Measurements from ENCODE around the gene ATRX. TPM values are rescaled to one million over a fixed set of nuclear protein-coding genes. Genes with fewer than 3 reads are reported as not detected.

The ATRX gene
- total and polyA plus RNA-seq, 10 of the 15 experiments (the other 5 are each of a cell fraction or from before 2014, with no cell fraction given) = 19.4 to 73.8 (median 45.2) TPM

GRCh38 chrX:77719388-77719787, 66.6 kb downstream of the ATRX start (continued):
- TF ChIP-seq RELA (IDR thresholded peaks at IDR 0.05; ENCODE audit: borderline replicate concordance, partially characterized antibody) (no peak), FOS (IDR thresholded peaks at IDR 0.05; ENCODE audit: borderline replicate concordance, extremely low read depth, insufficient read length) (no peak), SMAD1 (IDR thresholded peaks at IDR 0.05; ENCODE audit: low read depth, partially characterized antibody) (no peak), CHD1 (IDR thresholded peaks at IDR 0.05; ENCODE audit: low read depth, low read length) (no peak)

GRCh38 chrX:77704881-77705280, 81.1 kb downstream of the ATRX start:
- peaks cover 0 to 2% of the 10 kb centered on the region in 2 experiments; a peak in 1 of 4 replicates for H3K36me3 ChIP-seq (ENCODE audit: control insufficient read depth in 2 of 2, insufficient read depth in 2 of 2, low read length in 1 of 2)
- DNase-seq (ENCODE audit: low read depth, low spot score) (no peak), ATAC-seq (no peak), FAIRE-seq (no peak)
- no peak overlapping the region for H3K9ac ChIP-seq (ENCODE audit: control insufficient read depth, insufficient read depth, low read length)
- H3K27me3 ChIP-seq (replicated peaks in 1 of 2; ENCODE audit: control insufficient read depth in 2 of 2, insufficient read depth in 2 of 2, low read length in 1 of 2) = no peaks in the 10 kb centered on the region
- no peak overlapping the region for H3K4me3 ChIP-seq
- H3K4me1 ChIP-seq (ENCODE audit: control insufficient read depth, insufficient read depth, low read length) = no peaks in the 10 kb centered on the region
- BruUV-seq (replicated peaks) = no TSS peak
- 64% methylated on average over 6 of the region's 6 CpGs for WGBS (ENCODE audit: insufficient coverage, insufficient replicate concordance, low lambda C conversion rate, missing lambda C conversion rate)
- in situ Hi-C loops (cut with MboI) (no loop called here), intact Hi-C loops (cut with micrococcal nuclease; ENCODE audit: unreplicated experiment) (no loop called here)
- ChIA-PET CTCF (no interaction called here), POLR2A (no interaction called here), SMC1A (ENCODE audit: uncharacterized antibody, unreplicated experiment) (no interaction called here), RAD21 (ENCODE audit: unreplicated experiment) (no interaction called here)
- H4K20me1 ChIP-seq (ENCODE audit: control insufficient read depth, insufficient read depth) = no peaks in the 10 kb centered on the region
- H3K4me2 ChIP-seq (ENCODE audit: control insufficient read depth, insufficient read depth) = no peak overlapping the region
- no peak overlapping the region for H3K27ac ChIP-seq (ENCODE audit: control insufficient read depth, insufficient read depth)
- no peak overlapping the region for H2AFZ ChIP-seq (ENCODE audit: control insufficient read depth, low read depth, low read length)
- TF ChIP-seq TCF3 (IDR thresholded peaks at IDR 0.05; ENCODE audit: borderline replicate concordance, insufficient read depth, low read depth, low read length) = no peak
- peaks cover 6% of the 10 kb centered on the region; the same call in 2 of the 3 replicates for H3K9me3 ChIP-seq (replicated peaks; ENCODE audit: control insufficient read depth, insufficient read depth, low read length)
- peaks cover 2% of the 10 kb centered on the region for H3K79me2 ChIP-seq (ENCODE audit: control insufficient read depth, insufficient read depth, low read length)

DNA sequence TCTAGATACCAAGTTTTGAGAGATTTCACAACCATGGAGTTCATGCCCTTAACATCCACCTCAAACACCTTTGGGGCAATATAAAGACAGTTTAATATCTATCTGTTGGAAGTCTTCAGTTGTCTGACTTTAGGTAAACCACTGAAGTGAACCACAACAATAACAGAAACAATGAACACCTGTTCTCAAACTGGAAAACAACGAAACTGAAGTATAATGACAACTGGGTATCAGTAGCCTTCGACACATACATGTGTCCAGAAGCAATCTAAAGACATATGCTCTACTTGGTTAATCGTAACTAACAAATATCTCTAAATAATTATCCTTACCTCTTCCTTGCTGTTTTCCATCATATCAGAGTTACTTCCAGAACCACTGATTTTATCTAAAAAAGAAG, 87.8 kb downstream of the ATRX start:
- 55% methylated on average over 3 of the region's 3 CpGs for WGBS (ENCODE audit: insufficient coverage, insufficient replicate concordance, low lambda C conversion rate, missing lambda C conversion rate)
- intact Hi-C loops (cut with micrococcal nuclease; ENCODE audit: unreplicated experiment) (no loop called here), in situ Hi-C loops (cut with MboI) (no loop called here)
- BruUV-seq (replicated peaks) = no TSS peak
- FAIRE-seq = no peak
- Histone ChIP-seq H3K9ac (ENCODE audit: control insufficient read depth, insufficient read depth, low read length) (no peak overlapping the region), H3K4me3 (no peak overlapping the region), H2AFZ (ENCODE audit: control insufficient read depth, low read depth, low read length) (no peak overlapping the region), H3K4me1 (ENCODE audit: control insufficient read depth, insufficient read depth, low read length) (peaks cover 2% of the 10 kb centered on the region; the same call in 1 of the 2 replicates), H3K36me3 (ENCODE audit: control insufficient read depth in 2 of 2, insufficient read depth in 2 of 2, low read length in 1 of 2) (no peaks in the 10 kb centered on the region; a peak in 1 of 4 replicates), H3K79me2 (ENCODE audit: control insufficient read depth, insufficient read depth, low read length) (no peaks in the 10 kb centered on the region), H4K20me1 (ENCODE audit: control insufficient read depth, insufficient read depth) (no peaks in the 10 kb centered on the region), H3K4me2 (ENCODE audit: control insufficient read depth, insufficient read depth) (no peak overlapping the region), H3K27me3 (replicated peaks in 1 of 2; ENCODE audit: control insufficient read depth in 2 of 2, insufficient read depth in 2 of 2, low read length in 1 of 2) (no peaks in the 10 kb centered on the region), H3K27ac (ENCODE audit: control insufficient read depth, insufficient read depth) (no peak overlapping the region), H3K9me3 (replicated peaks; ENCODE audit: control insufficient read depth, insufficient read depth, low read length) (no peaks in the 10 kb centered on the region; the same call in 2 of the 3 replicates)
- no peak for DNase-seq (ENCODE audit: low read depth, low spot score)
- no peak for ATAC-seq
- TF ChIP-seq, protein P1, sequence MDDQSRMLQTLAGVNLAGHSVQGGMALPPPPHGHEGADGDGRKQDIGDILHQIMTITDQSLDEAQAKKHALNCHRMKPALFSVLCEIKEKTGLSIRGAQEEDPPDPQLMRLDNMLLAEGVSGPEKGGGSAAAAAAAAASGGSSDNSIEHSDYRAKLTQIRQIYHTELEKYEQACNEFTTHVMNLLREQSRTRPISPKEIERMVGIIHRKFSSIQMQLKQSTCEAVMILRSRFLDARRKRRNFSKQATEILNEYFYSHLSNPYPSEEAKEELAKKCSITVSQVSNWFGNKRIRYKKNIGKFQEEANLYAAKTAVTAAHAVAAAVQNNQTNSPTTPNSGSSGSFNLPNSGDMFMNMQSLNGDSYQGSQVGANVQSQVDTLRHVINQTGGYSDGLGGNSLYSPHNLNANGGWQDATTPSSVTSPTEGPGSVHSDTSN (IDR thresholded peaks at IDR 0.05; ENCODE audit: insufficient replicate concordance, low read depth, low read length) = no peak
- no peak for TF ChIP-seq CBFB (IDR thresholded peaks at IDR 0.05; ENCODE audit: low read depth)
- SMC1A ChIA-PET (ENCODE audit: uncharacterized antibody, unreplicated experiment) = no interaction called here
- POLR2A ChIA-PET = no interaction called here
- CTCF ChIA-PET = no interaction called here
- RAD21 ChIA-PET (ENCODE audit: unreplicated experiment) = no interaction called here
